Lung microvascular endothelial cell (primary cell): ENCODE measurements around the gene MRPL12. TPM values are rescaled to one million over a fixed set of nuclear protein-coding genes. Genes with fewer than 3 reads are reported as not detected.

Source experiments
- DNase-seq, 2 donors: peaks; one replicate each; pipeline versions ENCODE4 v3.0.0 to v3.0.0-alpha.2; 2010; ENCODE audit warnings: low read depth in 2 of 2
- total RNA-seq: library from RNA; depleted of rRNA; stranded (reverse); fragments of >200 nt; gene quantifications from 2 replicates; pipeline ENCODE4 v1.2.1, GENCODE V29; 2014

The MRPL12 gene
- total RNA-seq, 1 donor from 2014 or later, result 8.7 TPM

DNA sequence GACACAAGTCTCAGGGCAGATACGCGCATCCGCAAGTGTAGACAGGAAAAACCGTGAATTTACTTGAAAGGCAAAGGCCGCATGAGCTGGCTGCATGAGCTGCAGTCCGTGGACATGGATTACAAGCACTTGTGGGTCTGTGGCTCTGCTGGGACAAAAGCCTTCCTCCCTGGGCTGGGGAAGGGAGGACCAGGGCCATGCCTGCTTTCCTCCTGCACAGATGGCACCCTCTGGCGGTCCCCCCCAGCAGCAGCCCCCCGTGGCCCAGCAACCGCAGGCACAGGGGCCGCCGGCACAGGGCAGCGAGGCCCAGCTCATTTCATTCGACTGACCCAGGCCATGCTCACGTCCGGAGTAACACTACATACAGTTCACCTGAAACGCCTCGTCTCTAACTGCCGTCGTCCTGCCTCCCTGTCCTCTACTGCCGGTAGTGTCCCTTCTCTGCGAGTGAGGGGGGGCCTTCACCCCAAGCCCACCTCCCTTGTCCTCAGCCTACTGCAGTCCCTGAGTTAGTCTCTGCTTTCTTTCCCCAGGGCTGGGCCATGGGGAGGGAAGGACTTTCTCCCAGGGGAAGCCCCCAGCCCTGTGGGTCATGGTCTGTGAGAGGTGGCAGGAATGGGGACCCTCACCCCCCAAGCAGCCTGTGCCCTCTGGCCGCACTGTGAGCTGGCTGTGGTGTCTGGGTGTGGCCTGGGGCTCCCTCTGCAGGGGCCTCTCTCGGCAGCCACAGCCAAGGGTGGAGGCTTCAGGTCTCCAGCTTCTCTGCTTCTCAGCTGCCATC lies 1.7 kb upstream of the MRPL12 start:
- no peak for DNase-seq

DNA sequence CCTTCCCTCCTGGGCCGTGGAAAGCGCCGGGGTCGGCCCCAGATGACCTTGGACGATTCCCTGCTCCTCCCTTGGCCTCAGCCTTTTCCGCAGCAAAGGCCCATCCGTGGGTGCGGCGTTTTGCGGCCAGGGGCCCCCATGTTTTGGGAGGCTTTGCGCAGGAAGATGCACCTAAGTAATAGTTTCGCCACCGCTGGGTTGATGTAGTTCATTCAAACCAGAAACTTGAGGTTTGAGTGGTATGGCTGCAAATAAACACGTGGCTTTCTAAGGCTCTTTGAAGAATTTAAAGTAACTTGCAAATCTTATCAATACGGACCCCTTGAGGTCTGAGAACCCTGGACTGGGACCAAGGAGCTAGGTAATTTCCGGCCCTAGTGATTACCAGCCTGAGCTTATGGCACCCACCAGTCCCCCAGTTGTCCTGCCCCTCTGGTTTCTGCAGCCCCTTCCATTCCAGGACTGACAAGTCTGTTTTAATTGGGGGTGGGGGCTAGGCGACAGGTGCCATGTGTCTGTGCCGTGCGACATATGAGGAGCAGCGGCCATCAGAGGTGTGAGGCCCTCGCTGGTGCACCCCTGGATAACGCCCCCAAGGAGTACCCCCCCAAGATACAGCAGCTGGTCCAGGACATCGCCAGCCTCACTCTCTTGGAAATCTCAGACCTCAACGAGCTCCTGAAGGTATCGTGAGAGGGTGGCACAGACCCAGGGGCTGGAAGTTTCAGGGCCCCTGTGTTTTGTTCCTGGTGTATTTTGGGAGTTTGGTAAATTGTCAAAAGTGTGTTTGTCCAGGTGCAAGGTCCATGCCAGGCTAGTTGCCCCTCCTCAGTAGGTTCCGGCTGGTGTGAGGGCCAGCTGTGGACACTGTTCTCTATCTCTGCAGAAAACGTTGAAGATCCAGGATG lies 834 bp downstream of the MRPL12 start:
- no peak for DNase-seq

DNA sequence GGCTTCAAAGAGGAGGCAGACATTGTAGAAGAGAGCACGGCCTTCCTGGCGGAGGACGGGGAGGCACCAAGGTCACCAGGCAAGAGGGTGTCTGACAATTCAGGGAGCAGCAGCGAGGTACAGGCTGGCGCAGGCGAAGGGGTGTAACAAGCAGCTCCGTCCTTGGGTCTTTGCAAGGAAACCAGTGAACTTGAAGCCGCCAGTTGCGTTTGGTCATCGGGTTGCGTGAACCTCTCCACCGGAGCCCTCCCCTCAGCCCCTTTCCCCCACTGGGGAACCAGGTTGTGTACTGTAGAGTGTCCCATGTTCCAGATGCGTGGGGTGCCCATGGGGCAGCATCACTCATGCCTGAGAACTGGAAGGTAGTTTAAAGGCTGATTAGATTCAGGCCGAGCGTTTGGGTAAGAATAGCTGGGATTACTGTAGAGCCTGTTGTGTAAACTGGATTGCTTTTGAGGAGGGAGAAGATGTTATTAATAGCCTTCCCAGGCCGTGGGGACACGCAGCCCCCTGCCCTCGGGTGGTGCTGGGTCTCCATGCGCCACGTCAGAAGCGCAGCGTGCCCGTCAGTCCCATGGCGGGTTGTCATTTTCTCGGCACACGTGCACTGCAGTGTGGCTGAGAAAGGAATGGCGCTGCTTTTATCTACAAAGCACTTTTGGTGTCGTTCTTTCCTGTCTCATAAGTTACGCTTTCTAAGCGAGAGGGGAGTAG lies 2.5 kb downstream of the MRPL12 start:
- DNase-seq, result no peak

DNA sequence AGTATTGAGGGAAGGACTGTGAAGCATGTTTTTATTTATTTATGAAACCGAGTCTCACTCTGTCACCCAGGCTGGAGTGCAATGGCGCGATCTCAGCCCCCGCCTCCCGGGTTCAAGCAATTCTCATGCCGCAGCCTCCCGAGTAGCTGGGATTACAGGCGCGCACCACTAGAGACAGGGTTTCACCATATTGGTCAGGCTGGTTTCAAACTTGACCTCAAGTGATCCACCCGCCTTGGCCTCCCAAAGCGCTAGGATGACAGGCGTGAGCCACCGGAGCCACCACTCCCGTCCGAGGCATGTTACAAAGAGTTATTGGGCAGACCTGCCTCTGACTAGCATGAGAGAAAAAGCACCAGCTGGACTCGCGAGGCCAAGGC lies 3.1 kb downstream of the MRPL12 start:
- no peak for DNase-seq

DNA sequence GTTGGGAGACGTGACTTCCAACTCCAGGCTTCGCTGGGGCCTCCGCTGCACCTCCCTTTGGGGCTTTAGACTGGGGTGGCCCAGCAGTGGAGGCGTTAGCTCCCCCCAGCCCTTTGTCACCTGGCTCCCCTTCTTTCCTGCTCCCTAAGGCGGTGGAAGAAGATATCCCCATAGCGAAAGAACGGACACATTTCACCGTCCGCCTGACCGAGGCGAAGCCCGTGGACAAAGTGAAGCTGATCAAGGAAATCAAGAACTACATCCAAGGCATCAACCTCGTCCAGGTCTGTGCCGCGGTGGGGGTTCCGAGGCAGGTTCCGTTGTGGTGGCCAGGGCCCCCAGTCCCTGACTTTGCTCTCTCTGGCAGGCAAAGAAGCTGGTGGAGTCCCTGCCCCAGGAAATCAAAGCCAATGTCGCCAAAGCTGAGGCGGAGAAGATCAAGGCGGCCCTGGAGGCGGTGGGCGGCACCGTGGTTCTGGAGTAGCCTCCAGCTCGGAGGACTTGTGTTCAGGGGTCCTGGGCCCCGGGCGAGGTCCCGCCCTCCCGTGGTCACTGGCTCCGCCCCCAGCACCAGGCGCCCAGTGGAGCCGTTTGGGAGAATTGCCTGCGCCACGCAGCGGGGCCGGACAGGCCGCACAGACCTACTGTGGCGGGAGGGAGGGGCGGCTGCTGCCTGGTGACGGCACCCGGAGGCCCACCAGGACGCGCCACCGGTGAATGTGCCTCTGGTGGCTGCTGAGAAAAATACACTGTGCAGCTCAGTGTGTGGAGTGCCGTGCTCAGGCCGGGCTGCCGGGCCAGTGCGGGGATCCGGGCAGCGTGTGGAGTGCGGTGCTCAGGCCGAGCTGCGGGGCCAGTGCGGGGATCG lies 3.8 kb downstream of the MRPL12 start:
- no peak for DNase-seq

DNA sequence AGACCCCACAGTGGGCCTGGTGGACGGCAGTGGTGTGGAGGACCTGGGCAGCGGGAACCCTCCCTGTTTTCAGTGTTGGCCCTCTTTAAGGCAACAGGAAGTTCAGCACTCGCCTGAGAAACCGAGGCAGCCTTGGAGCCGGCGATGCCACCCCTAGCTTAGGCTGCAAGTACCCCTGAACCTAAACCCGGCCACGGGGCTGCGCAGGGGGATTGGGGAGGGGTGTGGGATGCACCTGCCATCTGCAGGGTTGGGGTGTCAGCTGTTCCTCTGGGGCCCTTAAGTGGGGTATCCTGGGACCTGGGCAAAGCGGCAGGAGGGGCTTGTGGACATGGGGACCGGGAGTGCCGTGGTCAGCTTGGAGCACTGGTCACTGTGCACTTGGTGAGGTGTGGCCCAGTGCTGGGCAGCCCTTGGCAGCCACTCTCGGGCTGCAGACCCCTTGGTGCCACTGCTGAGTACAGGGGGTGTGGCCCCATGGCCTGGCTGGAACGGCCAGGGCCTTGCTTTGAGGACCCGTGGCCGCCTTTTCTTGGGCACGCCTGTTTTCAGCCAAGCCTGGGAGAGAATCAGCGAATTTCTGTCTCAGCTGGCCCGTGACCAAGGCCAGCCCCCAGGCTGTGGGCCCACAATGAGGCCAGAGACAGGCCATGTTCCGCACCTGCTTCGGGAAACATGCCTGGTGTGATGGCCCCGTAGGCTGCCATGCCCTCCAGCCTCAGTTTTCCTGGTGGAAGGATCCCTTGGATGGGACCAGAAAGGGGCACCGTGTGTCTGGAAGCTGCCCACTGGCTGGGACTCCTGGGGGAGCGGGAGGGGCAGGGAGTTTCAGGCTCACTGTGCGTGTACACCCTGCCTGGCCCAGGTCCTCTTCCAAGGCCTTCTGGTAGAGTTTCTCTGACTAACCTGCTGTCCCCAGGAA lies 4.8 kb downstream of the MRPL12 start:
- DNase-seq, result no peak

DNA sequence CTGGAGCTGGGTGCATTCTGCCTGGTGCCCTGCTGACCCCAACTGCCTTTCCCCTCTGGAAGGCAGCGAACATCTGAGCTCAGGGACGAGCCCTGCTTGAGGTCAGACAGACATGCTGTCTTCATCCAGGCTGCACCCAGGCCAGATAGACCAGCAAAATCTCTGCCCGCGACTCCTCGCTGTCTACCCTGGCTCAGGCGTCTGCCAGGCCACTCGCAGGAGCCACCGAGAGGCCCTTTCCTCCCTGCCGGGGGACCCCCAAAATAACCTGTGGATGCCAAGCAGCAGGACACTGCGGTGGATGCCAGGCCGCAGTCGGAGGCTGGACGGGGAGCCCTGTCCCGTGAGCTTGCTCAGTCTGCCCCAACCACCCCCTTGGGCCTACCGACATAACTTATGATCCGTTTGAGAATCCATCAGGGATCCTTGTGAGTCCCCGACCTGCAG lies 5.6 kb downstream of the MRPL12 start:
- DNase-seq, result no peak

DNA sequence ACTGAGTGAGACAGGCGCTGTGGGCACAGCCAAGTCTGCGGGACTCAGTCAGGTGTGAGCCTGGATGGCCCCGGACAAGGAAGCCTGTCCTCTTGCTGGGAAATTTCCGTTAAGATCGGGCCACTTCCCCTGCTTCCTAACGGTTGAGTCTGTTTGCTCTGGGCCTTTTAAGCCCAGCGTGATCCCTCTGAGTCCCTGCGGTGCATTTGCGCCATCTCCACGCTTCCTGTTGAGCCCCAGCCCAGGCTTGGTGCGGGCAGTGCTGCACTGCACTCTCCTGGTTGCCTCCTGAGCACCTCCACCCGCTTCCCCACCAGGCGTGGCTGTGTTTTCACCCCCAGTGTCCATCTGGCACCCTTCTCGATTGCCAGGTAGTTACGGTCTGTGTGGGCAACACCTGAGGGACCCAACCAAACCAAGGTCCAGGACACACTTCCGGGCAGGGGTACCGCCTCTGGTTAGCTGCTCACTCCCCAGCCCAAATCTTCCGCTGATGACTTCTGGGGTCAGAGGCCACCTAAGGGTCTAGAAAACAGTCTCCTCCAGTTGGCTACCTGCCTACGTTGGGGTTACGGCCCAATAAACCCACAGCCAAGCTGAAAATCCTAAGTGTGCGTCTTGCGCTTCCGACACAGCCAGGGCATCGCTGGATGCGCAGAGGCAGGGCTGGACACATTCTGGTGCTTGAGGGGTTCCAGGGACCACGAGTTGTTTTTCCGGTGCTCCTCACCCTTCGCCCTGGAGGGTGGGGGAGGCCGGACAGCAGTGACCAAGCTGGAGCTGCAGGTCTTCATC lies 7.5 kb downstream of the MRPL12 start:
- peak in 1 of 2 donors; percentile 37 for DNase-seq

DNA sequence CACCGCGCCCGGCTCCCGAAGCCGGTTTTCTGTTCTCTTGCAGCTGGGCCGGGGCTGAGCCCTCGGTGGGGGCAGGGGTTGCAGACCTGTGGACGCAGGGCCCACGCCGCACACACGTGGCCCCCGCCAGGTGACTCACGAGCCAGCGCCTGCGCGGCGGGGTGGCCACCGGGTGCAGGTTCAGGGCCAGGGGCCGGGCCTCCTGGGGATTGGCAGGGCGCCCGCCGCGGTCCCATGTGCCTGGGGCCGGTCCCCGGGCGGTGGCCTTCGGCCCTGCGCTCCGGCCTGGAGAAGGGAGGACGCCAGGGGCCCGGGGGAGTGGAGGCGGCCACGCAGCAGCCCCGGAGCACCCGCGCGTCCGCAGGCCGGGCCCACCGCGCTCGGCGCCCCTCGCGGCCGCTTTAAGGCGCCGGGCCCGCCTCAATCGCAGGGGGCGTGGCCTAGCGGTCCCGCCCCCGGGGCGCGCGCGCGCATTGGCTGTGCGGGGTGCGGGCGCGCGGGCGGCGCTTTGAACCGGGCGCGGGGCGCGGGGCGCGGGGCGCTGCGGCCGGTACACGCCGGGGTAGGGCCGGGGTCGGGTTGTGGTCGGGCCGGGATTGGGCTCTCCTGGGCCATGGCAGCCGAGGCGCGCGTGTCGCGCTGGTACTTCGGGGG lies 8.8 kb downstream of the MRPL12 start, which contains the start of gene SLC25A10:
Gene SLC25A10, plus strand, starts transcription at position 471 of the 654 bp plus-strand sequence. Its CDS starts 143 bp downstream, at position 614.
- DNase-seq, result peak; percentile 75 to 82

DNA sequence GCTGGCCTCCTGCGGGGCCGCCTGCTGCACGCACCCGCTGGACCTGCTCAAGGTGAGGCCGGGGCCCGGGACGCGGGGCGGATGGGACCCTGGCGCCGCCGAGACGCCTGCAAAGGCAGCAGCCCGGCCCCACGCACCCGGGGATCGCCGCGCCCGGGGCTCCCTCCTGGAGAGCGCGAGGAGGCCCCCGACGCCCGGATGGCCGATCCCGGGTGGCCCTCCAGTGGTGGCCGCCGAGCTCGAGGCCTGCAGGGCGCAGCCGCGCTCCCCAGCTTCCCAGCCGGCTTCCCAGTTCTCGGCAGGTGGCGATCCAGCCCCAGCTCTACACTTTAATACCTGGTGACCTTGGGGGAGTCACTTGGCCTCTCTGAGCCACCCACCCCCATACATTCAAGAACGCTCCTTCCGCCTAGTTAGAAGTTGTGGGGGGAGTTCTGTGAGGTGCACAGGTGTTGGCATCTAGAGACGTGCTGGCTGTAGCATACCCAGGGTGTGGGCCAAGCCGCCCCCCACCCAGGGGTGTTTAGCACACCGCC lies 9.4 kb downstream of the MRPL12 start:
- DNase-seq, result peak; percentile 42 to 46

DNA sequence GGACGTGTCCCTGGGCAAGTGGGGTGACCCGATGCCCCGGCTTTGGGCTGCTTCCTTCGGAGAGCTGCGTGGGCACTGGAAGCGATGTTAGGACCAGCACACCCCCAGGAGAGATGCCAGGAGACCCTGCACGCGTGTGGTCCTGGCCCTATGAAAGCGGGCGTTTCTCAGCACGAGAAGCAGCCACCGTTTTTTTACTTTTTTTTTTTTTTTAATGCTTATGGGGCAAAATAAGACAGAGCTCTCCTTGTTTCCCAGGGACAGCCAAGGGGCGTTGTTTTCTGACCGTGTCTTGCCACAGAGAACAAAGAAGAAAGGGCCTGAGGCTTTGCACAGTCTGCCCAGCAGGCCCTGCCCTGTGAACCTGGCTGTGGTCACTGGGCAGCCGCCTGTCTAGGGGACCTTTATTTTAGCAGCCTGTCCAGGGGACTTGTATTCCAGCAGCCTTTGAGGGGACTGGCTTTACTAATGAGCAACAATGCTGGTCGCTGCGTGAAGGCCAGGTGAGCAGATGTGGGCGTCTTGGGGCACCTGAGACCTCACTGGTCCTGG lies 9.9 kb downstream of the MRPL12 start:
- no peak for DNase-seq

DNA sequence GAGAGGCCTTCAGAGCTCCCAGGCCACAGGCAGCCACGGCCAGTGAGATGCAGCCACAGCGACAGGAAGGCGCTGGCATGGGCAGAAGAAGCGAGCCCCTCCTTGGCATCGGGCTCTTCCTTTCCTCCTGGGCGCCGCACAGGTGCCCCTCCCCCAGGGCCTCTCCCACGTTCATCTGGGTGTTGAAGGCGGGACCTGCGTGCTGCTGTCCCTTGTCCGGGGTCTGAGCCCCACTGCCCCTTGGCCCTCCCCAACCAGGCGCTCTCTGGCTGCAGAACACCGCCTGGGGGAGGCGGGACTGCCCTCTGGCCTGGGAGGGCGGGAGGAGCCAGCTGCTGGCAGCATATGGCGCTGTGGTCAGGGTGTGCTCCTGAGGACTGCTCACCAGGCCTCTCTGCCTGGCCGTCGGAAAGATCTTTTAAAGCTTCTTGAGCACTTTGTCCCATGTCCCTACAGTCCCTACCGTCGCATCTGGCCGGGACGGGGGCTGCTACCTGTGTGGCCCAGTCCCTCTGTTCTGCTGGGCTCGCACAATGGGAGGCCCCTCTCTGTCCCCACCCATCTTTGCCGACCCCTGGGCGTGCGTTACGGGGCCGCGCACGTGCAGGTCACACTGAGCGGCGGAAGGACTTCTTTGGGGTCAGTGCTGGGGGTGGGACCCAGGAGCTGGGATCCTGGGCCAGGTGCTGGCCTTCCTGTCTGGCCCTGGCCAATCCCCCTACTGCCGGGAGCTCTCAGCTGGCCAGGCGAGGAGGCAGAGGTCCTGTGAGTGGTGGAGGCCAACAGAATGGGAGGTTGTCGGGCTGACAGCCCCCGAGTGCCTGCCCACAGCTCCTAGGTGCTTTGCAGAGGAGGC lies 10.6 kb downstream of the MRPL12 start:
- DNase-seq, result no peak

DNA sequence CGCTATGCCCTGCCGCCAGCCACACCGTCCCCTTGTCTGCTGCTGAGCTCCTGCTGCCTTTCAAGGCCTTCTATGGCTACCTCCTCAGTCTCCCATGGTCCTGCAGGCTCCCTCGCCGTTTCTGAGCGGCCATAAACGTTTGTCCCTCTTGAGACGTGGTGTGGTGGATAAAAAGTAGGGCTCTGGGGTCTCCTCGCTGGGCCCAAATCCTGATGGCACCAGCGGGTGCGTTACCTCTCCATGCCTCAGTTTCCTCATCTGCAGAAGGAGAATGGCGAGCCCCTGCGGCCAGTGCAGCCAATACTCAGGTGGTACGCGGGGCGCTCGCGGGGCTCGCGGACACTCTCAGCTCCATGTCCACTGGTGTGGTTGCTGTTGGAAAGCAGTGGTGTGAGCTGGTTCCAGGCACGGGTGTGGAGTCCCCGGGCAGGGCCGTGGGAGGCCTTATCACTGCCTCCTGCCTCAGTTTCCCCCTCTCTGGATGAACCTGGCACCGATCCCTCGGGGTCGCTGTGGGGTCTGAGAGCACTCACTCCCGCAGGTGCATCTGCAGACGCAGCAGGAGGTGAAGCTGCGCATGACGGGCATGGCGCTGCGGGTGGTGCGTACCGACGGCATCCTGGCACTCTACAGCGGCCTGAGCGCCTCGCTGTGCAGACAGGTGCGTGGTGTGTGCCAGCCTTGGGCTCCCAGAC lies 11.4 kb downstream of the MRPL12 start:
- no peak for DNase-seq

DNA sequence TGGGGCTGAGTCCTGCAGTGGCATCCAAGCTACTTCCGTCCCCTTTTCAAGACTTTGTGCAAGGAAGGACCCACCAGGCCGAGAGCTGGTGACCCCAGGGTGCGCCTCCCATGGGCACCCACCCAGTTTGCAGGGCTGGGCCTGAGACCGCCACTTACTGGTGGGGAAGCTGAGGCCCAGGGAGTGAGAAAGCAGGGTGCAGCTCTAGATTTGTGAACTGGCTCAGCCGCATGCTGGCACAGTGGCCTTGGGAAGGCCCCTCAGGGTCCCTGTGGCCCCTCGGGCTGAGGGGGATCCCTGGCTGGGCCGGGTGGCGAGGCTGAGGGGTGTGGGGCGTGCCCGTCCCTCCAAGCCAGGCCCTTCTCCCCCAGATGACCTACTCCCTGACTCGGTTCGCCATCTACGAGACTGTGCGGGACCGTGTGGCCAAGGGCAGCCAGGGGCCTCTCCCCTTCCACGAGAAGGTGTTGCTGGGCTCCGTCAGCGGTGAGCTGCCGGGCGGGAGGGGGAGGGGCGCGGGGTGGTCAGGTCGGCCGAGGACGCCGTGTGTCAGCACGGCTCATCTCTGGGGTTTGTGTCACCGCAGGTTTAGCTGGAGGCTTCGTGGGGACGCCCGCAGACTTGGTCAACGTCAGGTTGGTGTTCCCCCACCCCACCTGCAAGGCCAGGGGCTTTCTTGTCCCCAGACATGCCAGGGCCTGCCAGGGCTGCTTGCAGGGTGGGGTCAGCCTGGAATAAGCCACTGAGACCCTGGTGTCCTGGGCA lies 12.1 kb downstream of the MRPL12 start:
- no peak for DNase-seq

DNA sequence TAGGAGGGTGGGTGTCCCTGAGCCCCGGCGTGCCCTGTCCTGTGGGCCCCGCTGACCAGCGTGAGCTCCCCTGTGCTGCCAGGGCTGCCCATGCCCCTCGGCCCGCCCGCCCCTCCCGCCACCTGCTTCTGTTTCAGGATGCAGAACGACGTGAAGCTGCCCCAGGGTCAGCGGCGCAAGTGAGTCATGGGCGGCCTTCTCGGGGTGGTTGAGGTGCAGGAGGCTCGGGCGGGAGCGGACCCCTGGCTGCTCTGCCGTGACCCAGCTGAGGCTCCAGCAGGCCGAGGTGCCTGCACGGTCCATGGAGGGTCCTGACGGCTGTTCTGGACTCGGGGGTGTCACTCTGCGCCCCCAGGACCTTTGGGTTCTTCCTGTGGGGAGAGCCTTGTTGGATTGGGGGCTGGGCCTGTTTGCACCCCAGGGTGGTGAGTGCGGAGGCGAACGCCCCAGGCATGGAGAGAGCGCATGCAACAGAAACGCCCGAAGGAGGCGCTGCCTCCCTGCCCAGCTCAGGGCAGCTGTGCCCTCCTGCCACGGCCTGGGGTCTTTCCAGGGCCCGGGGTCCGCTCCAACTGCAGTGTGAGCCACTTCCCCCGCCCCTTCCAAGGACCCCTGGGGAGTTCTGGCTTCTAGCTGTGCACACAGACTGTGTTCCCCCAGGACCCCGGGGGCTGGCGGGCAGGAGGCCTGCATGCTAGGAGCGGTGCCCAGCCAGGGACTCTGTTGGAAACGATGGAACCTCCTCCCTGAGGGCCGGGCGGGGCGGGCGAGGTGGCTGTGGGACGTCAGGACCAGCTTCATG lies 12.9 kb downstream of the MRPL12 start:
- no peak for DNase-seq
